Astrocyte (in vitro differentiated cells and primary cell): ENCODE results near the gene AFF2. TPM values are rescaled to one million over a fixed set of nuclear protein-coding genes. Genes with fewer than 3 reads are reported as not detected.

Experiments used
- DNase-seq: peaks from one replicate; pipeline ENCODE4 v3.0.0-alpha.2; 2010; ENCODE audit warnings: low read depth
- FAIRE-seq: peaks from 2 replicates; lab custom pipeline; 2011; peaks lifted over from hg19 to GRCh38; lab: Jason Lieb, UNC
- H2AFZ ChIP-seq: 2 replicates; pipeline ENCODE4 v1.6.0; 2012; ENCODE audit warnings: low read depth, low read length, inconsistent platforms
- H3K27ac ChIP-seq: 2 replicates; pipeline ENCODE4 v1.5.1; 2011; ENCODE audit warnings: low read depth, low read length, inconsistent platforms
- H3K27me3 ChIP-seq: 2 replicates; pipeline ENCODE4 v1.6.0; 2011; ENCODE audit warnings: low read length, inconsistent platforms; ENCODE audit not compliant: insufficient read depth
- H3K36me3 ChIP-seq: 2 replicates; pipeline ENCODE4 v1.5.1; 2011; ENCODE audit warnings: low read length, inconsistent platforms; ENCODE audit not compliant: insufficient read depth
- H3K4me1 ChIP-seq: 2 replicates; pipeline ENCODE4 v1.5.1; 2011; ENCODE audit warnings: low read length, inconsistent platforms; ENCODE audit not compliant: insufficient read depth
- H3K4me2 ChIP-seq: 2 replicates; pipeline ENCODE4 v1.6.0; 2012; ENCODE audit warnings: low read length, inconsistent platforms
- H3K4me3 ChIP-seq: 2 replicates; pipeline ENCODE4 v1.5.1; 2011; ENCODE audit warnings: low read depth, mild to moderate bottlenecking, low read length, inconsistent platforms; ENCODE audit not compliant: insufficient read depth
- H3K79me2 ChIP-seq: 2 replicates; pipeline ENCODE4 v1.6.0; 2012; ENCODE audit warnings: mild to moderate bottlenecking, low read length, inconsistent platforms; ENCODE audit not compliant: insufficient read depth
- H3K9ac ChIP-seq: 2 replicates; pipeline ENCODE4 v1.6.0; 2012; ENCODE audit warnings: mild to moderate bottlenecking, low read length, inconsistent platforms
- H3K9me3 ChIP-seq: 2 replicates; pipeline ENCODE4 v1.5.1; 2012; ENCODE audit warnings: low read depth, mild to moderate bottlenecking, low read length, inconsistent platforms; ENCODE audit not compliant: insufficient read depth
- H4K20me1 ChIP-seq: 2 replicates; pipeline ENCODE4 v1.6.0; 2012; ENCODE audit warnings: low read length, inconsistent platforms; ENCODE audit not compliant: insufficient read depth
- H3K27ac Mint-ChIP-seq: one replicate; pipeline ENCODE4 v1.8.0; 2021; ENCODE audit warnings: mild to moderate bottlenecking, mixed read lengths; ENCODE audit not compliant: unreplicated experiment
- H3K27me3 Mint-ChIP-seq: one replicate; pipeline ENCODE4 v1.8.0; 2021; ENCODE audit warnings: low read depth, mixed read lengths; ENCODE audit not compliant: unreplicated experiment
- H3K36me3 Mint-ChIP-seq: one replicate; pipeline ENCODE4 v1.8.0; 2021; ENCODE audit warnings: low read depth, mixed read lengths; ENCODE audit not compliant: unreplicated experiment
- H3K4me1 Mint-ChIP-seq: one replicate; pipeline ENCODE4 v1.8.0; 2021; ENCODE audit warnings: low read depth, mixed read lengths; ENCODE audit not compliant: unreplicated experiment
- H3K4me3 Mint-ChIP-seq: one replicate; pipeline ENCODE4 v1.8.0; 2021; ENCODE audit warnings: mild to moderate bottlenecking, moderate library complexity, mixed read lengths; ENCODE audit not compliant: unreplicated experiment
- H3K9me3 Mint-ChIP-seq: one replicate; pipeline ENCODE4 v1.8.0; 2021; ENCODE audit warnings: mild to moderate bottlenecking, mixed read lengths; ENCODE audit not compliant: unreplicated experiment
- CTCF ChIP-seq: IDR thresholded peaks from 2 replicates; pipeline ENCODE4 v1.5.1; 2011; ENCODE audit warnings: low read depth, mild to moderate bottlenecking, inconsistent platforms, low read length, moderate library complexity; ENCODE audit not compliant: insufficient read depth
- EZH2 ChIP-seq: IDR thresholded peaks from 2 replicates; pipeline ENCODE4 v1.6.1; 2012; ENCODE audit warnings: mild to moderate bottlenecking, low read length, inconsistent platforms; ENCODE audit not compliant: insufficient read depth
- total RNA-seq: library from RNA; stranded (reverse); gene quantifications from 2 replicates; pipeline ENCODE4 v1.2.1, GENCODE V29; 2021

AFF2 gene
- total RNA-seq, 1 donor from 2014 or later = 8.3 TPM

DNA sequence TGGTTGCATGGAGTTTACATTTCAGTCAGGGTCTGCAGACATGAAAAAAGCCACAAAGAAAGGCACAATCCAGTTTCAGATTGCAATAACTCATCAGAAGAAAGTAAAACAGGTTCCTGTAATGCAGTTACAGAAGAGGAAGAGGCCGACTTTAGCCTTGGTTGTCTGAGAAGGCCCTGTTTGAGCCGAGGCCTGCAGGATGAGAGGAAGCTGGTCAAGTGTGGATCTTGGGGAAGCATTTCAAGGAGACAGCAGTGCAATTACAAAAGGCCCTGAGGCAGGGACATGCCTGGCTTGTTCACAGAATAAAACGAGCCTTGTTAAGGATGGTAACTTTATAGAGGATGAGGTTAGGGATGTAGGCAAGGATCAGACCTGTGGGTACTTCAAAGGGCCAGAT lies 62.4 kb downstream of the AFF2 start:
- FAIRE-seq (peak; percentile 20), DNase-seq (no peak)
- Mint-ChIP-seq H3K36me3 (no peaks in the 10 kb centered on the region), H3K4me3 (no peak overlapping the region), H3K27ac (no peak overlapping the region), H3K27me3 (no peaks in the 10 kb centered on the region), H3K9me3 (peaks cover 2% of the 10 kb centered on the region), H3K4me1 (peaks cover 11% of the 10 kb centered on the region)
- H3K9me3 ChIP-seq = no peaks in the 10 kb centered on the region
- H3K9ac ChIP-seq = no peak overlapping the region
- no peak overlapping the region for H3K27ac ChIP-seq
- no peaks in the 10 kb centered on the region for H4K20me1 ChIP-seq
- no peaks in the 10 kb centered on the region for H3K79me2 ChIP-seq
- TF ChIP-seq CTCF (no peak), EZH2 (no peak)
- no peak overlapping the region for H3K4me2 ChIP-seq
- no peak overlapping the region for H3K4me3 ChIP-seq
- H2AFZ ChIP-seq = no peak overlapping the region
- H3K27me3 ChIP-seq = no peaks in the 10 kb centered on the region
- H3K36me3 ChIP-seq = no peaks in the 10 kb centered on the region
- H3K4me1 ChIP-seq = peaks cover 12% of the 10 kb centered on the region

GRCh38 chrX:148567229-148567628 lies 66.8 kb downstream of the AFF2 start:
- peak overlapping the region; percentile 38 for H3K9ac ChIP-seq
- Mint-ChIP-seq H3K27ac (peak overlapping the region; percentile 89), H3K9me3 (peaks cover 2% of the 10 kb centered on the region), H3K4me3 (peak overlapping the region; percentile 66), H3K36me3 (no peaks in the 10 kb centered on the region), H3K4me1 (peaks cover 13% of the 10 kb centered on the region), H3K27me3 (no peaks in the 10 kb centered on the region)
- H4K20me1 ChIP-seq = no peaks in the 10 kb centered on the region
- H3K4me2 ChIP-seq = peak overlapping the region; percentile 75
- peak overlapping the region; percentile 19 for H3K27ac ChIP-seq
- no peaks in the 10 kb centered on the region for H3K79me2 ChIP-seq
- peak; percentile 82 for DNase-seq
- TF ChIP-seq EZH2 (no peak), CTCF (no peak)
- H2AFZ ChIP-seq = no peak overlapping the region
- H3K27me3 ChIP-seq = no peaks in the 10 kb centered on the region
- peak; percentile 99 for FAIRE-seq
- H3K4me3 ChIP-seq = no peak overlapping the region
- H3K9me3 ChIP-seq = no peaks in the 10 kb centered on the region
- peaks cover 14% of the 10 kb centered on the region for H3K4me1 ChIP-seq
- H3K36me3 ChIP-seq = no peaks in the 10 kb centered on the region

DNA sequence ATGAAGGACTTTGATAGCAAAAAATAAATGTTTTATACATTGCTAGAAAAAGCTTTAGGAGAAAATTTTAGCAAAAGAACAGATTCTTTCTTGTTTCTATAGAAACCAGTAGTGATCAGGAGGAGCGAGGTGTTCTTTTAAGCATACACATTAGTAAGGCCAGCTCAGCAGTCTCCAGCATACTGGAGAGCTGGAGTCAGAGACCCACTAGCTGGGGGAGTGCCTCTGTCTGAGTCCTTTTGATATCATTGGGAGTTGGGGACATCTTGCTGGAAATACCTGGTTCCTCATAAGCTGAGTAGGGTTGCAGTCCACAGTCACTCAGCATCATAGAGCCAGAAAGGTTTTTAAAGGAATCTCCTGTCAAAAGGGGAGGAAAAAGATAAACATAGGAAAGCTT lies 67.4 kb downstream of the AFF2 start:
- H3K4me3 ChIP-seq = no peak overlapping the region
- H3K4me1 ChIP-seq = peaks cover 14% of the 10 kb centered on the region
- Mint-ChIP-seq H3K9me3 (no peaks in the 10 kb centered on the region), H3K27ac (peak overlapping the region; percentile 89), H3K36me3 (no peaks in the 10 kb centered on the region), H3K27me3 (no peaks in the 10 kb centered on the region), H3K4me3 (peak overlapping the region; percentile 66), H3K4me1 (peaks cover 13% of the 10 kb centered on the region)
- H4K20me1 ChIP-seq = no peaks in the 10 kb centered on the region
- H3K27ac ChIP-seq = peak overlapping the region; percentile 19
- H2AFZ ChIP-seq = no peak overlapping the region
- H3K9me3 ChIP-seq = no peaks in the 10 kb centered on the region
- DNase-seq (no peak), FAIRE-seq (peak; percentile 67)
- H3K4me2 ChIP-seq = peak overlapping the region; percentile 75
- H3K9ac ChIP-seq = peak overlapping the region; percentile 38
- TF ChIP-seq EZH2 (no peak), CTCF (no peak)
- H3K79me2 ChIP-seq = no peaks in the 10 kb centered on the region
- no peaks in the 10 kb centered on the region for H3K36me3 ChIP-seq
- no peaks in the 10 kb centered on the region for H3K27me3 ChIP-seq
